ENCODE data around the gene DPYD.

- TF ChIP-seq CTCF (IDR thresholded peaks at IDR 0.05) (no peak), POLR2A (IDR thresholded peaks at IDR 0.05) (no peak)
Observed at GRCh38 chr1:97726386-97726785, 194.4 kb downstream of the DPYD start.
